Activated T-cell treated with anti-CD3 and anti-CD28 coated beads for 48 hours (primary cell): ENCODE results near the gene SYNPO2.
A peak's percentile ranks its signal among the peaks of the same experiment; 100 is the strongest.
"Not testable (repeated sequence)": the region's sequence is repeated elsewhere in the genome, so short reads cannot be mapped to it uniquely, and the experiment has no call there.

Experiments used
- DNase-seq: peaks from one replicate; pipeline ENCODE4 v3.0.0-alpha.2; 2020; ENCODE audit warnings: low read depth

Gene SYNPO2

GRCh38 chr4:118975449-118976192 lies 87.0 kb downstream of the SYNPO2 start:
- no peak for DNase-seq

- DNase-seq = not testable (repeated sequence)
Measured at GRCh38 chr4:118976193-118976560, 87.5 kb downstream of the SYNPO2 start.

- not testable (repeated sequence) for DNase-seq
Measured at GRCh38 chr4:118977100-118977499, 88.4 kb downstream of the SYNPO2 start.

- no peak for DNase-seq
Measured at GRCh38 chr4:118979712-118980111, 91.1 kb downstream of the SYNPO2 start.

- DNase-seq = no peak
Measured at GRCh38 chr4:118981171-118981838, 92.7 kb downstream of the SYNPO2 start.

- peak; percentile 12 for DNase-seq
Measured at GRCh38 chr4:118981839-118982381, 93.3 kb downstream of the SYNPO2 start.

- no peak for DNase-seq
Measured at GRCh38 chr4:118983293-118983692, 94.6 kb downstream of the SYNPO2 start.

GRCh38 chr4:118983831-118984230 lies 95.2 kb downstream of the SYNPO2 start:
- DNase-seq = no peak

GRCh38 chr4:118985170-118986000 lies 96.7 kb downstream of the SYNPO2 start:
- DNase-seq = no peak

- DNase-seq = no peak
Measured at GRCh38 chr4:118987959-118988634, 99.4 kb downstream of the SYNPO2 start.

- DNase-seq = no peak
Measured at GRCh38 chr4:118988635-118988972, 100.0 kb downstream of the SYNPO2 start.

- DNase-seq = no peak
Measured at GRCh38 chr4:118989098-118990080, 100.7 kb downstream of the SYNPO2 start.

GRCh38 chr4:118991686-118992085 lies 103.0 kb downstream of the SYNPO2 start:
- no peak for DNase-seq

- no peak for DNase-seq
Measured at GRCh38 chr4:118992149-118992548, 103.5 kb downstream of the SYNPO2 start.

GRCh38 chr4:118993333-118993732 lies 104.7 kb downstream of the SYNPO2 start:
- no peak for DNase-seq

- DNase-seq = no peak
Measured at GRCh38 chr4:118994030-118994429, 105.4 kb downstream of the SYNPO2 start.

- no peak for DNase-seq
Measured at GRCh38 chr4:118995693-118996391, 107.2 kb downstream of the SYNPO2 start.

GRCh38 chr4:118997601-118998000 lies 108.9 kb downstream of the SYNPO2 start:
- DNase-seq = no peak

GRCh38 chr4:118999919-119000318 lies 111.3 kb downstream of the SYNPO2 start:
- DNase-seq = no peak

- DNase-seq = no peak
Measured at GRCh38 chr4:119000400-119000799, 111.7 kb downstream of the SYNPO2 start.
